AG09309 (cell line): ENCODE data around the gene KANSL1L.

Experiments
- DNase-seq: peaks from one replicate; pipeline ENCODE4 v3.0.0-alpha.2; 2010; ENCODE audit warnings: low read depth
- H3K4me3 ChIP-seq: 2 replicates; pipeline ENCODE4 v1.5.1; 2011; ENCODE audit warnings: mild to moderate bottlenecking, low read depth, low read length, moderate library complexity; ENCODE audit not compliant: control insufficient read depth
- CTCF ChIP-seq: IDR thresholded peaks from 2 replicates; pipeline ENCODE4 v1.5.1; 2011; ENCODE audit warnings: mild to moderate bottlenecking, low read depth, low read length, inconsistent platforms; ENCODE audit not compliant: insufficient read depth, control insufficient read depth; ENCODE audit errors: missing control alignments

KANSL1L gene

GRCh38 chr2:210086292-210086691 lies 84.9 kb downstream of the KANSL1L start:
- no peak for TF ChIP-seq CTCF
- DNase-seq: no peak
- H3K4me3 ChIP-seq: no peak overlapping the region

GRCh38 chr2:210072922-210073509 lies 98.2 kb downstream of the KANSL1L start:
- peak; percentile 69 for TF ChIP-seq CTCF
- H3K4me3 ChIP-seq: no peak overlapping the region
- DNase-seq: peak; percentile 5

- H3K4me3 ChIP-seq: no peak overlapping the region
- DNase-seq: no peak
- no peak for TF ChIP-seq CTCF
Observed at GRCh38 chr2:210072493-210072892, 98.7 kb downstream of the KANSL1L start.

- no peak for DNase-seq
- no peak for TF ChIP-seq CTCF
- H3K4me3 ChIP-seq: no peak overlapping the region
Observed at GRCh38 chr2:210063306-210063705, 107.9 kb downstream of the KANSL1L start.

- no peak for TF ChIP-seq CTCF
- no peak overlapping the region for H3K4me3 ChIP-seq
- no peak for DNase-seq
Observed at GRCh38 chr2:210055825-210056224, 115.4 kb downstream of the KANSL1L start.

- no peak for DNase-seq
- TF ChIP-seq CTCF: no peak
- no peak overlapping the region for H3K4me3 ChIP-seq
Observed at GRCh38 chr2:210054696-210055095, 116.5 kb downstream of the KANSL1L start.

- no peak overlapping the region for H3K4me3 ChIP-seq
- TF ChIP-seq CTCF: no peak
- DNase-seq: no peak
Observed at GRCh38 chr2:210050885-210051284, 120.3 kb downstream of the KANSL1L start.
